H9 (cell line): ENCODE data around the gene DPM2. TPM values are rescaled to one million over a fixed set of nuclear protein-coding genes. Genes with fewer than 3 reads are reported as not detected.

Source experiments
- DNase-seq: peaks from one replicate; pipeline ENCODE4 v3.0.0-alpha.2; 2017
- H2AFZ ChIP-seq: one replicate; pipeline ENCODE4 v1.6.1; 2013; ENCODE audit warnings: mild to moderate bottlenecking, low read length, control low read depth, moderate library complexity
- H2AK5ac ChIP-seq: 2 replicates; pipeline ENCODE4 v1.6.1; 2013; ENCODE audit warnings: low read length, control low read depth, mixed read lengths; ENCODE audit not compliant: insufficient read length
- H2BK120ac ChIP-seq: one replicate; pipeline ENCODE4 v1.6.1; 2013; ENCODE audit warnings: low read depth, mild to moderate bottlenecking, low read length, control low read depth, inconsistent platforms; ENCODE audit not compliant: poor library complexity, severe bottlenecking
- H2BK12ac ChIP-seq: 2 replicates; pipeline ENCODE4 v1.6.1; 2013; ENCODE audit warnings: low read length, control low read depth, mixed read lengths, low read depth; ENCODE audit not compliant: insufficient read length
- H2BK15ac ChIP-seq: 2 replicates; pipeline ENCODE4 v1.6.1; 2013; ENCODE audit warnings: low read depth, low read length, control low read depth
- H2BK20ac ChIP-seq: one replicate; pipeline ENCODE4 v1.6.1; 2013; ENCODE audit warnings: low read depth, mild to moderate bottlenecking, low read length, control low read depth, inconsistent platforms; ENCODE audit not compliant: poor library complexity, severe bottlenecking
- H2BK5ac ChIP-seq: 2 replicates; pipeline ENCODE4 v1.6.1; 2013; ENCODE audit warnings: low read length, control low read depth, mixed read lengths; ENCODE audit not compliant: insufficient read length
- H3K14ac ChIP-seq: 2 replicates; pipeline ENCODE4 v1.6.1; 2013; ENCODE audit warnings: low read length, control low read depth; ENCODE audit not compliant: insufficient read depth
- H3K18ac ChIP-seq: 2 replicates; pipeline ENCODE4 v1.6.1; 2013; ENCODE audit warnings: low read depth, mild to moderate bottlenecking, mixed read lengths, low read length, control low read depth; ENCODE audit not compliant: insufficient read length
- H3K23ac ChIP-seq: 2 replicates; pipeline ENCODE4 v1.6.1; 2013; ENCODE audit warnings: low read length, control low read depth, mixed read lengths, low read depth; ENCODE audit not compliant: insufficient read length
- H3K23me2 ChIP-seq: 2 replicates; pipeline ENCODE4 v1.6.1; 2013; ENCODE audit warnings: low read depth, mild to moderate bottlenecking, mixed read lengths, low read length, control low read depth; ENCODE audit not compliant: insufficient read length, poor library complexity, severe bottlenecking
- H3K27ac ChIP-seq: 2 replicates; pipeline ENCODE4 v1.5.1; 2013; ENCODE audit warnings: low read length, control low read depth, mixed read lengths, low read depth; ENCODE audit not compliant: insufficient read length
- H3K27me3 ChIP-seq: 2 replicates; pipeline ENCODE4 v1.6.1; 2013; ENCODE audit warnings: low read length, control low read depth, inconsistent platforms; ENCODE audit not compliant: insufficient read depth
- H3K4ac ChIP-seq: 2 replicates; pipeline ENCODE4 v1.6.1; 2013; ENCODE audit warnings: low read depth, mild to moderate bottlenecking, control low read depth, inconsistent platforms, low read length, moderate library complexity
- H3K4me1 ChIP-seq: 2 replicates; pipeline ENCODE4 v1.6.1; 2013; ENCODE audit warnings: low read length, control low read depth, inconsistent platforms; ENCODE audit not compliant: insufficient read depth
- H3K4me2 ChIP-seq: 2 replicates; pipeline ENCODE4 v1.6.1; 2013; ENCODE audit warnings: low read length, control low read depth, mixed read lengths; ENCODE audit not compliant: insufficient read length, insufficient read depth
- H3K56ac ChIP-seq: 2 replicates; pipeline ENCODE4 v1.6.1; 2013; ENCODE audit warnings: low read depth, mild to moderate bottlenecking, mixed read lengths, low read length, control low read depth; ENCODE audit not compliant: insufficient read length
- H3K79me1 ChIP-seq: 2 replicates; pipeline ENCODE4 v1.6.1; 2013; ENCODE audit warnings: low read depth, mild to moderate bottlenecking, moderate library complexity, low read length, control low read depth, inconsistent platforms; ENCODE audit not compliant: insufficient read depth, poor library complexity, severe bottlenecking
- H3K79me2 ChIP-seq: 2 replicates; pipeline ENCODE4 v1.6.1; 2013; ENCODE audit warnings: low read length, control low read depth, inconsistent platforms; ENCODE audit not compliant: insufficient read depth
- H3K9ac ChIP-seq: 2 replicates; pipeline ENCODE4 v1.6.1; 2013; ENCODE audit warnings: low read length, control low read depth, mixed read lengths; ENCODE audit not compliant: insufficient read length; ENCODE audit errors: extremely low read depth
- H3K9me3 ChIP-seq: one replicate; pipeline ENCODE4 v1.6.1; 2013; ENCODE audit warnings: low read depth, low read length, inconsistent platforms; ENCODE audit not compliant: control insufficient read depth
- H3T11ph ChIP-seq: one replicate; pipeline ENCODE4 v1.6.1; 2013; ENCODE audit warnings: mild to moderate bottlenecking, low read length, control low read depth, inconsistent platforms
- H4K20me1 ChIP-seq: one replicate; pipeline ENCODE4 v1.6.1; 2013; ENCODE audit not compliant: control insufficient read depth, insufficient read length, insufficient read depth
- H4K5ac ChIP-seq: 2 replicates; pipeline ENCODE4 v1.6.1; 2013; ENCODE audit warnings: low read depth, mild to moderate bottlenecking, mixed read lengths, low read length, control low read depth; ENCODE audit not compliant: insufficient read length
- H4K8ac ChIP-seq: replicated peaks from 2 replicates; pipeline ENCODE4 v1.6.1; 2013; ENCODE audit warnings: low read length, control low read depth, mixed read lengths, low read depth; ENCODE audit not compliant: insufficient read length
- H4K91ac ChIP-seq: 2 replicates; pipeline ENCODE4 v1.6.1; 2013; ENCODE audit warnings: low read depth, mild to moderate bottlenecking, moderate library complexity, mixed read lengths, low read length, control low read depth; ENCODE audit not compliant: insufficient read length
- H3K27ac Mint-ChIP-seq, 3 experiments: 2 replicates in 2 of 3; 3 replicates in 1 of 3; pipeline ENCODE4 v1.8.0; 2020 to 2021; ENCODE audit warnings: mixed read lengths in 3 of 3, mild to moderate bottlenecking in 1 of 3, moderate library complexity in 1 of 3
- H3K27me3 Mint-ChIP-seq: 2 replicates; pipeline ENCODE4 v1.8.0; 2021; ENCODE audit warnings: low read depth, mild to moderate bottlenecking, moderate library complexity, mixed read lengths
- H3K36me3 Mint-ChIP-seq, 3 experiments: 2 replicates in 2 of 3; 3 replicates in 1 of 3; pipeline ENCODE4 v1.8.0; 2020 to 2021; ENCODE audit warnings: low read depth in 3 of 3, mixed read lengths in 3 of 3; ENCODE audit not compliant: insufficient read depth in 1 of 3
- H3K4me1 Mint-ChIP-seq, 2 experiments: 2 replicates each; pipeline ENCODE4 v1.8.0; 2020; ENCODE audit warnings: mixed read lengths in 2 of 2
- H3K4me3 Mint-ChIP-seq, 2 experiments: 2 replicates in 1 of 2; 3 replicates in 1 of 2; pipeline ENCODE4 v1.8.0; 2020 to 2021; ENCODE audit warnings: mild to moderate bottlenecking in 2 of 2, mixed read lengths in 2 of 2, moderate library complexity in 1 of 2
- H3K9me3 Mint-ChIP-seq, 2 experiments: 2 replicates in 1 of 2; 3 replicates in 1 of 2; pipeline ENCODE4 v1.8.0; 2020; ENCODE audit warnings: mild to moderate bottlenecking in 2 of 2, mixed read lengths in 2 of 2, moderate library complexity in 1 of 2
- WGBS: extraction: QIAGEN DNeasy Blood & Tissue Kit; methylation state at CpG from one replicate; pipeline ENCODE4 v1.1.7; 2013; ENCODE audit warnings: missing lambda C conversion rate, low lambda C conversion rate, mixed read lengths; ENCODE audit not compliant: insufficient read length; ENCODE audit errors: extremely low coverage; 5-methylcytosine and 5-hydroxymethylcytosine counted together
- total RNA-seq: library from RNA; stranded (reverse); gene quantifications from 2 replicates; pipeline ENCODE4 v1.2.1, GENCODE V29; 2021
- TF ChIP-seq, protein P1 (sequence below): fragments of 200-600 bp; sonication (generic); conservative IDR thresholded peaks from 3 replicates; pipeline ENCODE4 v1.8.0; 2021; ENCODE audit warnings: antibody characterized with exemption, mild to moderate bottlenecking

DPM2 gene
- total RNA-seq, 1 experiment from 2014 or later, result 46.1 TPM

- H3K9ac ChIP-seq, result no peak overlapping the region
- Mint-ChIP-seq H3K4me3 (no peak overlapping the region), H3K4me1 (peaks cover 59 to 72% of the 10 kb centered on the region in 2 experiments), H3K27me3 (no peaks in the 10 kb centered on the region), H3K36me3 (peaks cover 0 to 9% (median 4%) of the 10 kb centered on the region in 3 experiments; a peak in 5 of 7 replicates), H3K9me3 (no peaks in the 10 kb centered on the region), H3K27ac (peak overlapping the region; percentile 49 to 81 (median 76); a peak in 4 of 7 replicates)
- H2BK120ac ChIP-seq, result no peak overlapping the region
- H2BK5ac ChIP-seq, result no peak overlapping the region
- no peak overlapping the region for H3K56ac ChIP-seq
- TF ChIP-seq, protein P1, sequence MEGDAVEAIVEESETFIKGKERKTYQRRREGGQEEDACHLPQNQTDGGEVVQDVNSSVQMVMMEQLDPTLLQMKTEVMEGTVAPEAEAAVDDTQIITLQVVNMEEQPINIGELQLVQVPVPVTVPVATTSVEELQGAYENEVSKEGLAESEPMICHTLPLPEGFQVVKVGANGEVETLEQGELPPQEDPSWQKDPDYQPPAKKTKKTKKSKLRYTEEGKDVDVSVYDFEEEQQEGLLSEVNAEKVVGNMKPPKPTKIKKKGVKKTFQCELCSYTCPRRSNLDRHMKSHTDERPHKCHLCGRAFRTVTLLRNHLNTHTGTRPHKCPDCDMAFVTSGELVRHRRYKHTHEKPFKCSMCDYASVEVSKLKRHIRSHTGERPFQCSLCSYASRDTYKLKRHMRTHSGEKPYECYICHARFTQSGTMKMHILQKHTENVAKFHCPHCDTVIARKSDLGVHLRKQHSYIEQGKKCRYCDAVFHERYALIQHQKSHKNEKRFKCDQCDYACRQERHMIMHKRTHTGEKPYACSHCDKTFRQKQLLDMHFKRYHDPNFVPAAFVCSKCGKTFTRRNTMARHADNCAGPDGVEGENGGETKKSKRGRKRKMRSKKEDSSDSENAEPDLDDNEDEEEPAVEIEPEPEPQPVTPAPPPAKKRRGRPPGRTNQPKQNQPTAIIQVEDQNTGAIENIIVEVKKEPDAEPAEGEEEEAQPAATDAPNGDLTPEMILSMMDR, result no peak
- H3K14ac ChIP-seq, result peak overlapping the region; percentile 34; the same call in 1 of the 2 replicates
- peaks cover 13% of the 10 kb centered on the region; the same call in 1 of the 2 replicates for H3K79me2 ChIP-seq
- no peaks in the 10 kb centered on the region for H4K20me1 ChIP-seq
- H3K23ac ChIP-seq, result no peak overlapping the region
- no peak overlapping the region for H4K5ac ChIP-seq
- no peaks in the 10 kb centered on the region for H3K9me3 ChIP-seq
- DNase-seq, result no peak
- H3T11ph ChIP-seq, result no peak overlapping the region
- WGBS, result no CpG with 5 or more reads among the region's 19 CpGs
- no peak overlapping the region for H4K8ac ChIP-seq
- no peaks in the 10 kb centered on the region; the same call in 1 of the 2 replicates for H3K4me1 ChIP-seq
- H3K23me2 ChIP-seq, result no peaks in the 10 kb centered on the region
- H4K91ac ChIP-seq, result no peak overlapping the region
- no peaks in the 10 kb centered on the region for H3K27me3 ChIP-seq
- H3K4ac ChIP-seq, result no peak overlapping the region
- H2AK5ac ChIP-seq, result no peak overlapping the region
- no peak overlapping the region for H3K18ac ChIP-seq
- H2BK15ac ChIP-seq, result no peak overlapping the region
- no peak overlapping the region for H3K27ac ChIP-seq
- no peak overlapping the region for H2BK20ac ChIP-seq
- peaks cover 5% of the 10 kb centered on the region for H3K79me1 ChIP-seq
- no peak overlapping the region for H3K4me2 ChIP-seq
- no peak overlapping the region for H2BK12ac ChIP-seq
- H2AFZ ChIP-seq, result no peak overlapping the region
Measured at GRCh38 chr9:127963359-127964064, 25.9 kb upstream of the DPM2 start.
